ENCODE measurements around the gene TJAP1.

The TJAP1 gene

DNA sequence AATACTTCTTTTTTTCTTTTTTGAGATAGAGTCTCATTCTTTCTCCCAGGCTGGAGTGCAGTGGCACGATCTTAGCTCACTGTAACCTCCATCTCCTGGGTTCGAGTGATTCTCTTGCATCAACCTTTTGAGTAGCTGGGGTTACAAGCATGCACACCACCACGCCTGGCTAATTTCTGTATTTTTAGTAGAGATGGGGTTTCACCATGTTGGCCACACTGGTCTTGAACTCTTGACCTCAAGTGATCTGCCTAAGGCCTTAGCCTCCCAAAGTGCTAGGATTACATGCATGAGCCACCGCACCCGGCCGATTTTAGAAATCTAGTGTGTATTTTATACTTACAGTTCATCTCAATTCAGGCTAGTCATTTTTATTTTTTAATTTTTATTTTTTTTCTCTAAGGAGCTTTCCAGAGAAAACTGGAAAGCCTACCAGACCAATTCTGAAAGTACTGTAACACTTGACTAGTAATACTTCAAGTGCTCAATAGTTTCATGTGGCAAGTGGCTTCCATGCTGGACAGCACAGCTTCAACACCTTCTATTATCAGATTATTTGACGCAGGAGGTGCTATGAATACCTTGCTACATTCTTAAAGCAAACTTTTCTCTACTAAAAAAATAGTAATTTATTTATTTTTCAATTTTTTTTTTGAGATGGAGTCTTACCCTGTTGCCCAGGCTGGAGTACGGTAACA lies 64.6 kb downstream of the TJAP1 start:
- DNase-seq = no peak

- no peak for DNase-seq
Measured at GRCh38 chr6:43544461-43544860, 67.1 kb downstream of the TJAP1 start.

DNA sequence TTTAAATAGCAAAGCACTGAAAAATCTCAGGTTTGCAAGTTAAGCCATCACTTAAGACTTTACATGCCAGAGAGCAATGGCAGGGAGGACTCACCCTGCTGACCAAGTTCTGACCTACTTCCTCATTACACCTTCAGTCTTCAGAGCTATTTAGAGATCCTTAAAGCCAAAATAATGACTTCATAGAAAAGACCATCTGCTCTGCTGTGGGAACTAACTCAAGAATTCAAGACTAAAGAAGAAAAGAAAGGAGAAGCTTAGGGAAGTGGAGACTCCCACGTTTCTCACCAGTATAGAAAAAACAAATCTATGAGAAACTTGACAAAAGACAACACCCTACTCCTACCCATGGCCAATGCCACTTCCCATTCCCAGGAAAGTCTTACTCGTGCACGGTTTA lies 69.9 kb downstream of the TJAP1 start:
- DNase-seq = no peak
